ENCODE measurements around the gene TMEM100. TPM values are rescaled to one million over a fixed set of nuclear protein-coding genes. Genes with fewer than 3 reads are reported as not detected.

TMEM100 gene
- total and polyA plus RNA-seq, 2 donors (not counting 1 experiment from before 2014, with no cell fraction given): not detected

- no peaks in the 10 kb centered on the region for H3K27me3 Mint-ChIP-seq
- H3K4me1 ChIP-seq (ENCODE audit: control insufficient read depth in 2 of 2, insufficient read depth in 2 of 2, low read length in 2 of 2): peaks cover 2% of the 10 kb centered on the region in 2 donors
- H3K27ac Mint-ChIP-seq: no peak overlapping the region
- TF ChIP-seq CTCF (IDR thresholded peaks at IDR 0.05) (no peak), EZH2 (IDR thresholded peaks at IDR 0.05; ENCODE audit: borderline replicate concordance, insufficient read depth, low read depth, low read length, poor library complexity, severe bottlenecking) (no peak)
- no peak overlapping the region for H3K4me2 ChIP-seq (replicated peaks; ENCODE audit: low read depth, low read length, poor library complexity, severe bottlenecking)
- intact Hi-C loops (cut with micrococcal nuclease): no loop called here
- no peaks in the 10 kb centered on the region for H3K79me2 ChIP-seq (ENCODE audit: control insufficient read depth, insufficient read depth, low read length)
- H3K9me3 Mint-ChIP-seq (ENCODE audit: insufficient read depth): no peaks in the 10 kb centered on the region
- ChIA-PET CTCF (no interaction called here), POLR2A (interaction anchor here (0.5 kb wide), 1 partner anchor 31 kb away, joined by 3 read pairs; no protein-coding TSS in a partner anchor)
- no peak overlapping the region for H2AFZ ChIP-seq (ENCODE audit: insufficient read depth, low read depth, low read length, poor library complexity, severe bottlenecking)
- no peak overlapping the region for H3K27ac ChIP-seq (ENCODE audit: low read length in 2 of 2)
- H3K27me3 ChIP-seq (replicated peaks in 1 of 4; ENCODE audit: control extremely low read depth in 1 of 4, control insufficient read depth in 3 of 4, insufficient read depth in 4 of 4, low read length in 3 of 4): no peaks in the 10 kb centered on the region
- H3K9ac ChIP-seq (ENCODE audit: low read length): no peak overlapping the region
- H3K36me3 ChIP-seq (replicated peaks in 1 of 2; ENCODE audit: control extremely low read depth in 1 of 2, control insufficient read depth in 1 of 2, extremely low read depth in 1 of 2, insufficient read depth in 2 of 2, low read length in 1 of 2): no peaks in the 10 kb centered on the region
- no peak overlapping the region for H3K4me3 Mint-ChIP-seq
- H4K20me1 ChIP-seq (ENCODE audit: control insufficient read depth, insufficient read depth, low read length, poor library complexity, severe bottlenecking): no peaks in the 10 kb centered on the region
- peaks cover 5% of the 10 kb centered on the region for H3K4me1 Mint-ChIP-seq
- no peak overlapping the region for H3K4me3 ChIP-seq (ENCODE audit: control extremely low read depth in 1 of 5, extremely low read depth in 1 of 5, insufficient read depth in 1 of 5, low read depth in 2 of 5, low read length in 4 of 5)
- ATAC-seq (ENCODE audit: low read depth) (no peak), DNase-seq (no peak)
- H3K9me3 ChIP-seq (ENCODE audit: control extremely low read depth in 1 of 3, control insufficient read depth in 2 of 3, insufficient read depth in 1 of 3, low read length in 2 of 3): no peaks in the 10 kb centered on the region
- WGBS (ENCODE audit: insufficient coverage): no CpG with 5 or more reads among the region's 2 CpGs
Measured at GRCh38 chr17:55756689-55757088, 34.0 kb upstream of the TMEM100 start.

DNA sequence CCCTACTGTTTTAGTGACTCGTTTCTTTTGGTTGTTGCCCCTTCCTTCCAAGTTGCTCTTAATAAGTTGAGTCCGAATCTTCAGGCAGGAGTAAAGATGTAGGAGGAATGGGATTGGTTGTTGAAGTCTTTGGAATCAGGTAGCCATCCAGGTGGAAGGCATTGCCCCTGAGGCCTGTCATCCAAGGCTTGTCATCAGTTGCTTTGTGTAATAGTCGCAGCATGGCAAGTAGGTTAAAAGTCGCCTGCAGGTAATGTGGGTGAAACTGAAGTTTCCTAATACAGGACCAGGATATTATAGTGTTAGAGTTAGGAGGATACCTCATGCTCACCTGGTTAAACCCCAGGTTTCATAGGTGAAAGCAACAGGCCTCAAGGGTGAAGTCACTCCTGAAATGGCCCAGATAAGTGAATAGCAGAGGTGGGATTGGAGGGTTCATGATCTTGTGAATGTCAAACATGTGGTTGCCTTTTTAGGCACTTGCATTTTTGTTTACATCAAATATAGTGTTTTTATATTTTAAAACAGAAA, 29.1 kb upstream of the TMEM100 start:
- intact Hi-C loops (cut with micrococcal nuclease): loop anchor here (1.0 to 2.0 kb wide), 2 partner anchors 331 to 783 kb away; partner anchors contain the start of genes COX11, MMD and STXBP4
- Mint-ChIP-seq H3K27me3 (peaks cover 23% of the 10 kb centered on the region), H3K27ac (no peak overlapping the region), H3K9me3 (ENCODE audit: insufficient read depth) (no peaks in the 10 kb centered on the region), H3K4me1 (peaks cover 14% of the 10 kb centered on the region), H3K4me3 (peak overlapping the region; percentile 84)
- H3K27ac ChIP-seq (ENCODE audit: low read length in 2 of 2): no peak overlapping the region
- H3K27me3 ChIP-seq (replicated peaks in 1 of 4; ENCODE audit: control extremely low read depth in 1 of 4, control insufficient read depth in 3 of 4, insufficient read depth in 4 of 4, low read length in 3 of 4): peaks cover 0 to 4% (median 2%) of the 10 kb centered on the region in 4 experiments
- H3K36me3 ChIP-seq (replicated peaks in 1 of 2; ENCODE audit: control extremely low read depth in 1 of 2, control insufficient read depth in 1 of 2, extremely low read depth in 1 of 2, insufficient read depth in 2 of 2, low read length in 1 of 2): no peaks in the 10 kb centered on the region
- POLR2A ChIA-PET: no interaction called here
- H3K79me2 ChIP-seq (ENCODE audit: control insufficient read depth, insufficient read depth, low read length): no peaks in the 10 kb centered on the region
- DNase-seq (no peak), ATAC-seq (ENCODE audit: low read depth) (no peak)
- no peaks in the 10 kb centered on the region for H3K9me3 ChIP-seq (ENCODE audit: control extremely low read depth in 1 of 3, control insufficient read depth in 2 of 3, insufficient read depth in 1 of 3, low read length in 2 of 3)
- H3K9ac ChIP-seq (ENCODE audit: low read length): peak overlapping the region; percentile 86
- H4K20me1 ChIP-seq (ENCODE audit: control insufficient read depth, insufficient read depth, low read length, poor library complexity, severe bottlenecking): no peaks in the 10 kb centered on the region
- peak overlapping the region; percentile 93 for H3K4me2 ChIP-seq (replicated peaks; ENCODE audit: low read depth, low read length, poor library complexity, severe bottlenecking)
- CTCF ChIA-PET: interaction anchor here (1.1 to 1.8 kb wide), 4 partner anchors 9 to 29 kb away, joined by 3 to 19 read pairs (median 3); no protein-coding TSS in a partner anchor
- TF ChIP-seq EZH2 (IDR thresholded peaks at IDR 0.05; ENCODE audit: borderline replicate concordance, insufficient read depth, low read depth, low read length, poor library complexity, severe bottlenecking): no peak
- TF ChIP-seq CTCF (IDR thresholded peaks at IDR 0.05): no peak
- H3K4me3 ChIP-seq (ENCODE audit: control extremely low read depth in 1 of 5, extremely low read depth in 1 of 5, insufficient read depth in 1 of 5, low read depth in 2 of 5, low read length in 4 of 5): peak overlapping the region in 4 of 5 experiments; percentile 74 to 93 (median 83)
- 86% methylated on average over 4 of the region's 4 CpGs for WGBS (ENCODE audit: insufficient coverage)
- peak overlapping the region; percentile 99 for H2AFZ ChIP-seq (ENCODE audit: insufficient read depth, low read depth, low read length, poor library complexity, severe bottlenecking)
- peaks cover 5 to 11% of the 10 kb centered on the region in 2 donors for H3K4me1 ChIP-seq (ENCODE audit: control insufficient read depth in 2 of 2, insufficient read depth in 2 of 2, low read length in 2 of 2)

Data from B cell (primary cell).